Fibroblast of skin of abdomen (primary cell): Measurements from ENCODE around the gene LHPP.
A peak's percentile ranks its signal among the peaks of the same experiment; 100 is the strongest.

Experiments
- DNase-seq: peaks from one replicate; pipeline ENCODE4 v3.0.0-alpha.2; 2013

Gene LHPP

GRCh38 chr10:124648131-124648475 is 186.5 kb downstream of the LHPP start:
- DNase-seq = no peak

- DNase-seq = peak; percentile 77
These were observed 187.1 kb downstream of the LHPP start for GRCh38 chr10:124648738-124649137.

GRCh38 chr10:124649214-124649613 is 187.6 kb downstream of the LHPP start:
- DNase-seq = no peak

GRCh38 chr10:124650263-124650662 is 188.6 kb downstream of the LHPP start:
- no peak for DNase-seq

GRCh38 chr10:124650820-124651401 is 189.3 kb downstream of the LHPP start:
- no peak for DNase-seq

GRCh38 chr10:124651402-124651891 is 189.8 kb downstream of the LHPP start:
- DNase-seq = no peak

GRCh38 chr10:124652200-124652599 is 190.6 kb downstream of the LHPP start:
- no peak for DNase-seq

GRCh38 chr10:124652701-124653100 is 191.1 kb downstream of the LHPP start:
- no peak for DNase-seq

GRCh38 chr10:124653311-124653710 is 191.7 kb downstream of the LHPP start:
- DNase-seq = no peak

- DNase-seq = no peak
These were observed 192.4 kb downstream of the LHPP start for GRCh38 chr10:124653811-124654651.

GRCh38 chr10:124654686-124655085 is 193.1 kb downstream of the LHPP start:
- DNase-seq = no peak

GRCh38 chr10:124655191-124656112 is 193.8 kb downstream of the LHPP start:
- DNase-seq = no peak

- no peak for DNase-seq
These were observed 194.5 kb downstream of the LHPP start for GRCh38 chr10:124656113-124656490.

GRCh38 chr10:124656541-124656940 is 194.9 kb downstream of the LHPP start:
- DNase-seq = no peak

- peak; percentile 49 for DNase-seq
These were observed 196.2 kb downstream of the LHPP start for GRCh38 chr10:124657806-124658205.

GRCh38 chr10:124658591-124659242 is 197.1 kb downstream of the LHPP start:
- DNase-seq = no peak

- no peak for DNase-seq
These were observed 197.8 kb downstream of the LHPP start for GRCh38 chr10:124659380-124659779.

GRCh38 chr10:124660404-124661125 is 198.9 kb downstream of the LHPP start:
- DNase-seq = no peak

GRCh38 chr10:124661660-124662180 is 200.1 kb downstream of the LHPP start:
- no peak for DNase-seq

GRCh38 chr10:124663228-124663627 is 201.6 kb downstream of the LHPP start:
- DNase-seq = no peak
